ENCODE results near the gene TTC19.

Gene TTC19

GRCh38 chr17:16072031-16072430 lies 72.4 kb downstream of the TTC19 start:
- Histone ChIP-seq H4K20me1 (ENCODE audit: insufficient read depth, low read length, poor library complexity, severe bottlenecking) (no peaks in the 10 kb centered on the region), H3K36me3 (ENCODE audit: insufficient read depth, low read length) (peaks cover 91% of the 10 kb centered on the region), H2AFZ (ENCODE audit: low read length) (no peak overlapping the region)

GRCh38 chr17:16073845-16074244 lies 74.2 kb downstream of the TTC19 start:
- Histone ChIP-seq H3K4me1 (ENCODE audit: insufficient read depth, low read length, poor library complexity, severe bottlenecking) (no peaks in the 10 kb centered on the region), H3K79me2 (ENCODE audit: insufficient read depth, low read length) (no peaks in the 10 kb centered on the region), H3K27me3 (ENCODE audit: insufficient read depth, low read length, poor library complexity, severe bottlenecking) (no peaks in the 10 kb centered on the region), H3K4me3 (ENCODE audit: low read length, poor library complexity, severe bottlenecking) (no peak overlapping the region), H2AFZ (ENCODE audit: low read length) (no peak overlapping the region), H3K9ac (ENCODE audit: low read depth, low read length, poor library complexity, severe bottlenecking) (no peak overlapping the region), H3K9me2 (replicated peaks; ENCODE audit: low read depth, low read length) (no peaks in the 10 kb centered on the region), H4K20me1 (ENCODE audit: insufficient read depth, low read length, poor library complexity, severe bottlenecking) (no peaks in the 10 kb centered on the region), H3K36me3 (ENCODE audit: insufficient read depth, low read length) (peaks cover 87% of the 10 kb centered on the region), H3K9me3 (ENCODE audit: insufficient read depth, low read depth, low read length) (no peaks in the 10 kb centered on the region), H3F3A (ENCODE audit: low read depth) (no peaks in the 10 kb centered on the region), H3K4me2 (ENCODE audit: low read depth, low read length, poor library complexity, severe bottlenecking) (no peak overlapping the region)
- TF ChIP-seq EZH2phosphoT487 (IDR thresholded peaks at IDR 0.05; ENCODE audit: borderline replicate concordance): no peak
- TF ChIP-seq CTCF (conservative IDR thresholded peaks at IDR 0.05; ENCODE audit: low read length): no peak

More at GRCh38 chr17:16072031-16072430, 72.4 kb downstream of the TTC19 start:
- Histone ChIP-seq H3K79me2 (ENCODE audit: insufficient read depth, low read length) (no peaks in the 10 kb centered on the region), H3K9me3 (ENCODE audit: insufficient read depth, low read depth, low read length) (no peaks in the 10 kb centered on the region), H3K9ac (ENCODE audit: low read depth, low read length, poor library complexity, severe bottlenecking) (no peak overlapping the region), H3K4me2 (ENCODE audit: low read depth, low read length, poor library complexity, severe bottlenecking) (no peak overlapping the region), H3K4me1 (ENCODE audit: insufficient read depth, low read length, poor library complexity, severe bottlenecking) (no peaks in the 10 kb centered on the region), H3K27me3 (ENCODE audit: insufficient read depth, low read length, poor library complexity, severe bottlenecking) (no peaks in the 10 kb centered on the region), H3K4me3 (ENCODE audit: low read length, poor library complexity, severe bottlenecking) (no peak overlapping the region), H3K9me2 (replicated peaks; ENCODE audit: low read depth, low read length) (no peaks in the 10 kb centered on the region), H3F3A (ENCODE audit: low read depth) (no peaks in the 10 kb centered on the region)
- no peak for TF ChIP-seq EZH2phosphoT487 (IDR thresholded peaks at IDR 0.05; ENCODE audit: borderline replicate concordance)
- TF ChIP-seq CTCF (conservative IDR thresholded peaks at IDR 0.05; ENCODE audit: low read length): no peak

- Histone ChIP-seq H3K9ac (ENCODE audit: low read depth, low read length, poor library complexity, severe bottlenecking) (no peak overlapping the region), H3K9me2 (replicated peaks; ENCODE audit: low read depth, low read length) (no peaks in the 10 kb centered on the region), H2AFZ (ENCODE audit: low read length) (no peak overlapping the region), H3F3A (ENCODE audit: low read depth) (no peaks in the 10 kb centered on the region), H3K9me3 (ENCODE audit: insufficient read depth, low read depth, low read length) (no peaks in the 10 kb centered on the region), H3K27me3 (ENCODE audit: insufficient read depth, low read length, poor library complexity, severe bottlenecking) (no peaks in the 10 kb centered on the region), H3K79me2 (ENCODE audit: insufficient read depth, low read length) (no peaks in the 10 kb centered on the region), H3K36me3 (ENCODE audit: insufficient read depth, low read length) (peaks cover 87% of the 10 kb centered on the region), H4K20me1 (ENCODE audit: insufficient read depth, low read length, poor library complexity, severe bottlenecking) (no peaks in the 10 kb centered on the region), H3K4me3 (ENCODE audit: low read length, poor library complexity, severe bottlenecking) (no peak overlapping the region), H3K4me2 (ENCODE audit: low read depth, low read length, poor library complexity, severe bottlenecking) (no peak overlapping the region), H3K4me1 (ENCODE audit: insufficient read depth, low read length, poor library complexity, severe bottlenecking) (no peaks in the 10 kb centered on the region)
- TF ChIP-seq EZH2phosphoT487 (IDR thresholded peaks at IDR 0.05; ENCODE audit: borderline replicate concordance) (no peak), CTCF (conservative IDR thresholded peaks at IDR 0.05; ENCODE audit: low read length) (no peak)
Observed at GRCh38 chr17:16074423-16074822, 74.8 kb downstream of the TTC19 start.

Data from Loucy (cell line).